ENCODE results near the gene CHML. TPM values are rescaled to one million over a fixed set of nuclear protein-coding genes. Genes with fewer than 3 reads are reported as not detected.

The CHML gene
- total RNA-seq, 1 experiment from 2014 or later, result 19.3 TPM

Other genes starting within 250 kb of the CHML start
- 87.1 TPM for gene FH, start 120.6 kb downstream of the CHML start, total RNA-seq (2021; ENCODE audit: unreplicated experiment)
- gene KMO, start 108.0 kb downstream of the CHML start, total RNA-seq (2021; ENCODE audit: unreplicated experiment), result 1.8 TPM
- gene OPN3, start within 50 bp of the CHML start, total RNA-seq (2021; ENCODE audit: unreplicated experiment), result 34.0 TPM
- gene WDR64, start 11.9 kb upstream of the CHML start, total RNA-seq (2021; ENCODE audit: unreplicated experiment), result not detected
- 26.3 TPM for gene EXO1, start 207.8 kb upstream of the CHML start, total RNA-seq (2021; ENCODE audit: unreplicated experiment)

Measured in Panc1 (cell line).